Activated naive CD4-positive, alpha-beta T cell (primary cell): ENCODE data around the gene HDAC4.

ENCODE experiments used
- DNase-seq, 4 experiments: peaks; one replicate each; lab custom pipeline; 2025; lab: John Stamatoyannopoulos, UW

Gene HDAC4

DNA sequence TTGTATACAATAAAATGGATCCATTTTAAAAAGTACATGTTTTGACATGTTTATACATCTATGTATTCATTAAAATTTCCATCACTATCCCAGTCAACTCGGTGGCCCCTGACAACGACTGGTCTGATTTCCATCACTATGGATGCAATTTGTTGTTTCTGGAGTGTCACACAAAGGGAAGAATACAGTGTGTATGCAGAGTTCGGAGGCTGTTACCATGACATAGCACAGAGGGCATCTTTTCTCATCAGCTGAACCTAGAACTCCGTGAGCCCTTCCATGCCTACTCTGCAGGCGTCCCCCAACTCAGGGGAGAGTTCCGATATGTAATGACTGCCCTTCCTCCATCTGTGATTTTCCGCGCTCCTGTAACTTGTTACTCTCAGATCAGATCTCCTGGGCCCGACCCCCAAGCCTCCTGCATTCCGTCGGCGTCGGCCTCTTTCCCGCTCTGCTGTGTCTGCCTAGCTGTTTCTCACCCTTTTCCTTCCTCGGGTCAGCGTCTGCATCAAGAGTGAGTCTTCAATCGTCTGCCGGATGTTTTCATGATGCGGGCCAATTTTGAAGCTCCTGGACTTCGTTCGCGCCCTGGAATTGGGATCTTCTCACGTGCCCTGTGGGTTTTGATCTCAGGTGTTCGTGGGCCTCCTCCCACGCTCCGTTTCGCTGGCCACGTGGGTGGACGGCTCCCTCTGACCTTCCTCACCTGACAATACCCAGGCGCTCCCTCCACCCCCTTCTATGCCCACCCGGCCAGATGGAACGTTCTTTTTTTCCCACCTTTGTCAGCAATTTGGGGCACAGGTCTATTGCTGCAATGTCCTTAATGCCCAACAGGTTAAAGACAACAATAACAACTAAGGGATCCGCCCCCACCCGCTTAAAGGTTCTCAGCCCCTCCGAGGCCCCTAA is 391.9 kb downstream of the HDAC4 start:
- DNase-seq = no peak

DNA sequence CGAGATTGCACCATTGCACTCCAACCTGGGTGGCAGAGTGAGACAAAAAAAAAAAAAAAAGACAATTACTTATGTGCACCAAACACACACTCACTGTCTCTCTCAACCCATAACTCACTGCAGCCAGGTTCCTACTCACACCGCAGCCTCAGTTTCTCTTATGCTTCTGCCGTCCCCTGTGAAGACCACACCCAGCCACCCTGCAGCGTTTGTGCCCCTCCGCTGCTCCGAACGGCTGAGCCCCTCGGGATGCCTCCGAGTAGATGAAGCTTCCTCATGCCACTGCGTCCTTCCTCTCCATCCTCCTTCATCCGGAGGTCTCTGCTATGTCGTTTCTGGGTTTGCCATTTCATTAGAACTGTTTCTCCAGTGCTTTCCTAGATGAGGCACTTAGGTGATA is 392.8 kb downstream of the HDAC4 start:
- no peak for DNase-seq

DNA sequence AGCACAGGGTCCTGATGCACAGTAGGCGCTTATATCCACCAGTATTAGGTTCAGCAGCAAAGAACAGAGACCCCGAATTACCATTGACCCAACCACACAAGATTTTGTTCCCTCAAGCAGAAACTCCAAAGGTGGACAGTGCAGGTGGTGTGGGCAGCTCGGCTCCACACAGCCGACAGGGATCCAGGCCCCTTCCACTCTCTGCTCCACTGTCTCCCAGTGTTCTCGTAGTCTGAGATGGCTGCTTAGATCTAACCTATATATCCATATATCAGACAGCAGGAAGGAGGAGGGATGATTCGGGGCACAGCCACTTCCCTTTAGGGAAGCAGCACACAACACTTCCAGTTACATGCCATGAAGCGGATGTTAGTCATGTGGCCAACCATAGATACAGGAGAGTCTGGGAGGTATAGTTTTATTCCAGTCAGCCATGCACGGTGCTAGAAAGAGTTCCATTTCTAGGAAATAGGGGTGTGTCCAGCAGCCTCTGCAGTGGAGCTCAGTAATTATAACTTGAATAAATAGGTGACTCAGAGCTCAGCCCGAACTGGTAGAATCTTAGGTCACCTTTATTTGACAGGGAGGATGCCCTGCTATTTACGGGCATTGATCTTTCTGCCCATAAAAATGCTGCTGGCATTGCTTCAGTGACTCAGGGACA is 394.1 kb downstream of the HDAC4 start:
- no peak for DNase-seq

DNA sequence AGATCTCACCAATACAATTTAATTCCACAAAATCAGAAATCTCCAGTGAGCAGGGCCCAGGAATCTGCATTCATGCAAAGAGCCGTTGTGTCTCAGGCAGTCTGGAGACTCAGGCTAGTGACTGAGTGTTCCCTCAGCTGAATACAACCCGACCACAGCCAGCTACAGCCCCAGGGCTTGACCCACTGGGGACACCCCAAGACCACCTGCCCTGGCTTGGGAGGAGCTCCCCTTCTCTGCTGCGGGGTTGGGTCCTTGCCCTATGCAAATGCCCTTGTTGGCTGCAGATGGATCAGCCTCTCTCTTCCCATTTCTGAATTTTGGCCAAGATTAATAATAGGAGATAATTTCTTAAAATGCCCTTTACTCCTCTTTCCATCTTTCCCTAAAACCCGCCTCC is 395.2 kb downstream of the HDAC4 start:
- no peak for DNase-seq

DNA sequence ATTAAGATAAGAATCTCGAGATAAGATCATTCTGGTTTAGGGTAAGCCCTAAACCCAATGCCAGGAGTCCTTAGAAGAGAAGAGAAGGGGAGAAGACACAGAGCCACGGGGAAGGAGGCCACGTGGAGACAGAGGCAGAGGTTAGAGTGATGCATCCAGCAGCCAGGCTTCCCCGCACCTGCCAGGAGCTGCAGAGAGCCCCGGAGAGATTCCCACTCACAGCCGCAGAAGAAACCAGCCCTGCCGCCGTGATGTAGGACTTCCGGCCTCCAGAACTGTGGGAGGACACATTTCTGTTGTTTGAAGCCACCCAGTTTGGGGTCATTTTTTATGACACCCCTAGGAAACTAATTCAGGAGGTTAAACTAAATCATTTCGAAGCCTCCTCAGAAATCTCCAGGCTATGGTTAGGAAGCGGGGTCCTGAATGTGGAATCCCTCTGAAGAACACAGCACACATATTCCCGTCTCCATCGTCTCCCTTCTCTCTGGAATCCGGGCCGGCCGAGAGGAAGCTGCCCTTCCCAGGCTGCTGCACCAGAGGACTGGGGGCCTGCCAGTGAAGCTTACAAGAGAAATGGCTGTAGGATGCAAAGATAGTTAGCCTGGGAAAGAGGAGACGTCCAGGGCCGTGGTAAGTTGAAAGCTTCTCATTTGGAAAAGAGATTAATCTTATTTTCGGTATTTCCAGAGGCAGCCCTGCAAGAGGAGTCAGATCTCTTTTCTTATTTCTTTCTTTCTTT is 396.4 kb downstream of the HDAC4 start:
- no peak for DNase-seq

DNA sequence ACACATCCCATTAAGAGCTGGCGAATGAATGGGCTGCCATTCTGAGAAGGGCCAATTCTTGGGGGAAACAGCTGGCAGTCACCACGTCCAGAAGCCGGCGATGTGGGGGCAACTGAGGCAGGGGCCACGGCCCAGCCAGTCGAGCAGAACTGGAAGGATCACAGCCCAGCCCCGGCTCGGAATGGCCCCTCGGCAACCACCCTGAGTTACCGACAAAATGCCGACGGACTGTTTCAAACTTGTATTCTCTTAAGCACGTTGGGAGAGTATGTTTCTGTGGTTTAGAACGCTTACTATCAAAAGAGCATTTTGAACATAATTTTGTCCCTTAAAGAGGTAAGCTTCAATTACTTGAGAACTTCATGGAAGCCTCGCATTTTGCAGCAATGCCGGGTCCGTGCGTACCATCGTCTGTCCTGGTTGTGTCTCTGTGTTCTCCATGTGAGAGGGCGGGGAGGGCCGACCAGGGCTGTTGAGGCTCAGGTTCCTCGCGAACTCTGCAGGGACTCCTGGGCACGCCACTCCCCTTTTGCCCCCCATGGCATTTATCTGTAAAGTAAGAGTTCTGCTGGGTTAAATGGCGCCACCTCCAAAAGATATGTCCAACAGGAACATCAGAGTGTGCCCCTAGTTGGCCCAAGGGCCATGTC is 397.1 kb downstream of the HDAC4 start:
- DNase-seq = no peak

DNA sequence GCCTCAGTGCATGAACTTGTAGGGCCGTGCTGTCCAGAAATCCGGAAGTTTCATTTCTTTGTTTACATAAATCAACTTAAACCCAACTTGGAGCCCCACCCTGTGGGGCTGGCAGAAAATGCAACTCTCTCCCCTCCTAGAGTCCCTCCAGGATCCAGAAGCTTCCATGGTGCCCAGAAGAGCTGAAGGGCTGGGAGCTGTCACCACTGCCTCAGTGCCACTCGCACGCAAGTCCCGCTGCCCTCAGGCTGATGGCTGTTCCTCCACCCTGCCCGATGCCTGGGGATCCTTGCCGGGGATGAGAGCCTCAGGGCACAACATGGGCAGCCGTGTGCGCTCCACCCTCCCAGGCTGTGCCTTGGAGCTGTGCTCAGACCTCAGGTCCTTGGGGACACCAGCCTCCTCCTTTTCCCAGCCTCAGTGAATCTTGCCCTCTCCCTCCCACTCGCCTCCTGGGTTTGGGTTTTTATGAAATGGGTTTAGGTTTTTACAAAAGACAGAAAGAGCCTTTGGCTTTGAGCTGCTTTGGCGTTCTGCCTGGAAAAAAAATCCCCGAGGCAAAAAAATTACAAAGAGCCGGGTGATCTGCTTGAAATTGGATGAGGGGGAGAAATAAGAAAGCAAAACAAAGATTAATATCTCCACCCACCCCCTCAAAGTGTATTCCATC is 397.7 kb downstream of the HDAC4 start:
- DNase-seq = no peak

DNA sequence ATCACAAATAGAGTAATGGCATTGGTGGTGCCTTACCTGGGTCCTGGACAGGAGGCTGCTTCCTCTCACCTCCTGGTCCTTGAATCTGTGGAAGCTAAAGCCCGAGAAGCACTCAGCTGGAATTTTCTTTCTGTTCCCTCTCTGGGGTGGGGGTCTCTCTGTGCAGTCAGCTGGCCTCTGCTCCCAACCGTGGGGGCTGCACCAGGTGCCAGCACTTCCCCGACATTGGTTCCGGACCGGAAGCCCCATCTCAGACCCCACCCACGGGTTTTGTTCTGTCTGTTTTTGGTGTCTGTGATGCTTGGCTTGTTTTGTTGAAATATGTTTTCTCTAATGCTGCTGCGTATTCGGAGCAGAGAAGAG is 398.2 kb downstream of the HDAC4 start:
- no peak for DNase-seq

DNA sequence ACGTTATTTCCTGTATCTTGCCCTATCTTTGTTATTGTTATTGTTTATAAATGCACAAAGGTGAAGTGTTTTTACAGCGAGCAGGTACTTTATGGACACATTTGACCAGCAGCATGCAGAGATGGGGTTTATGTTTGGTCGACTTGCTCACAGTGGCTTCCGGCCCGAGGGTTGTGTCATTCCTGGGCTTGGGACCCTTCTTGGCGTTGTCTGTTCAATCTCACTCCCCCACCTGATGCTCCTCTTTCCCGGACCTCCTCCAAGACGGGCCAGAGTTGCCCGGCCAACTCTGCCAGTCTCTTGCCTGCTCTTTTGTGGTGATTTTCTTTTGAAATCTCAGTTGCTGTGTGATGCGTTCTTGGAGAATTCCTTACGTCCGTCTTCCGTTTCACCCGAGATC is 399.0 kb downstream of the HDAC4 start:
- no peak for DNase-seq

DNA sequence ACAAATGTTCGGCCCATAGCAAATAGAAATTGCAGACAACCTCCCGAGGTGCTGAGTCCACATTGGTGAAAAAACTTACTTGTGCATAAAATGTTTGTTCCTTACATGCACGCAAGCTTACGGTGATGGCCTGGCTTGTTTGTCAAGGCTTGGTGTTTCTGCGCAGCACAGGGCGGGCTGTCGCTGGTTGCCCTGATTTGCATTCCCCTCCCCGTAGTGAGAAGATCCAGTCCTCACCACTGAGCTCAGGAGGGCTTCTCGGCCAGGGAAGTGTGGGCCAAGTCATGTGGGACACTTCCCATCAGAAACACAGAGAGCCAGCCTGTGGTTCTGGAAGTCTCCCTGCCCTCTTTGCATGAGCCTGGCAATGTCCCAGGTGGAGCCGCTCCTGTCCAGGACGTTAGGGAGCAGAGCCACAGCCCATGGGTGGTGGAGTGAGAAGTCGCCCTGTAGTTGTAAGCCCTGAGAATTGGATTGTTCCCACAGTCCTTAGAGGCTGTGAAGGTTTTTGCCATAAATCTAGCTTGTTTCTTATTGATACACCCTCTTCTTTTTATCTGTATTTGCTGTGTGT is 400.2 kb downstream of the HDAC4 start:
- no peak for DNase-seq

DNA sequence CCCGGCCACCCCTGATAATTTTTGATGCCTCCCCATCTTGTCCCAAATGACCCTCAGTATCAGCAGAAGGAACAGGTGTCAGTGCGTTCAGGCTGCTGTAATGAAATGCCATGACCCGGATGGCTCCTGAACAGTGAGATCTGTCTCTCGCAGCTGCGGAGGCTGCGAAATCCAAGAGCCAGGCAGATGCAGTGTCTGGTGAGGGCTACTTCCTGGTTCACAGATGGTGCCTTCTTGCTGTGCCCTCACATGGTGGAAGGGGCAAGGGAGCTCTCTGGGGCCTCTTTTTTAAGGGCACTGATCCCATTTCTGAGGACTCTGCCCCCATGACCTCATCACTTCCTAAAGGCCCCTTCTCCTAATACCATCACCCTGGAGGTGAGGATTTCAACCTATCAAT is 400.7 kb downstream of the HDAC4 start:
- DNase-seq = no peak

DNA sequence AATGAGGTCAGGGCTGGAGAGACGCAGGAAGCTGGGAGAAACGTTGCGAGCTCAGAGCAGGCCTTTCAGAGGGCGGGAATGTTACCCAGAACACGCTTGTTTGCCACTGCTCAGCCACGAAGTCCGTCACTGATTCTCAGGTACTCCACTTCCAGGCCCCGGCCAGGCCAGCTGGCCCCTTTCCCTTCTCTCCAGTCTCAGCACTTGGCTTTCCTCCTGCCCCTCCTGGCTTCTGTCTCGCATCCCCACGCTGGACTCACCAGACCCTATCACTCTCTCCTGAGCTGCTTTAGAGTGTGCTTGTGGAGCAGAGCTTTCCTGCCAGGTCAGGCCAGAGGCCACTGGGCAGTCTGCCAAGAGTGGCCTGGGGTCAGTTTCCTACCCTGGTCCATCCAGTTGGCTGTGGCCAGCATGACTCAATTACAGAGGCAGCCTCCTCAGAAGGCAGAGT is 401.5 kb downstream of the HDAC4 start:
- DNase-seq = no peak

DNA sequence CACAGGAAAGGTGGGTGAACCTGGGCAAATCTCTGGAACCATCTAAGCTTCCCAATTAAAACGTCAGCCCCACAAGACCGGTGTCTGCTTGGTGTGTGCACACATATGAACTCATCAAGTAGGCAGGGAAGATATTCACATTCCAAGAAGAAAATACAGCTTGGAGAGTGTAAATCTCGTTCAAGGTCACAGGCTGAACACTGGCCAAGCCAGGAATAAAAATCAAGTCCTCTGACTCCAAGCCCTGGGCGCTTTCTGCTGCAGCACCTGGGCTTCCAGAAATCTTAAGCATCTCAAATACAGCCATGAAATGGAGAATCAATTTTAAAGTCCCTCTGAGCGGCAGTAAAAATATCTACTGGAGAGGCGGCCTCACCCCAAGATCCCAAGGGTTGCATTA is 402.0 kb downstream of the HDAC4 start:
- no peak for DNase-seq
